Heart left ventricle (tissue), 16 donors: ENCODE data around the gene ACE. TPM values are rescaled to one million over a fixed set of nuclear protein-coding genes. Genes with fewer than 3 reads are reported as not detected.

Experiments
- ATAC-seq, 4 donors: fragments of 200-7000 bp; cut with Tn5 transposase; one replicate each; pipeline ENCODE4 v1.9.1; 2020 to 2022; ENCODE audit warnings: moderate library complexity in 4 of 4, mild to moderate bottlenecking in 3 of 4, moderate number of reproducible peaks in 1 of 4
- DNase-seq, 5 donors: peaks; one replicate each; pipeline ENCODE4 v3.0.0-alpha.2; 2020
- H3K27ac ChIP-seq, 12 donors: fragments of 200-600 bp; sonication (generic) in 4 of 12; one replicate each; pipeline versions ENCODE4 v1.5.0 to v1.8.0; 2016 to 2022; ENCODE audit warnings: mild to moderate bottlenecking in 2 of 12
- H3K27me3 ChIP-seq, 9 donors: fragments of 200-600 bp; sonication (generic) in 2 of 9; one replicate each; pipeline versions ENCODE4 v1.5.1 to v1.8.0; 2016 to 2022; ENCODE audit warnings: mild to moderate bottlenecking in 3 of 9
- H3K36me3 ChIP-seq, 9 donors: fragments of 200-600 bp; sonication (generic) in 2 of 9; one replicate each; pipeline versions ENCODE4 v1.5.0 to v1.8.0; 2018 to 2022; ENCODE audit warnings: mild to moderate bottlenecking in 2 of 9
- H3K4me1 ChIP-seq, 12 donors: fragments of 200-600 bp; sonication (generic) in 4 of 12; one replicate each; pipeline versions ENCODE4 v1.5.0 to v1.8.0; 2016 to 2022; ENCODE audit warnings: mild to moderate bottlenecking in 3 of 12
- H3K4me3 ChIP-seq, 12 donors: fragments of 200-600 bp; sonication (generic) in 4 of 12; one replicate each; pipeline versions ENCODE4 v1.5.0 to v1.8.0; 2017 to 2022; ENCODE audit warnings: mild to moderate bottlenecking in 9 of 12, moderate library complexity in 4 of 12
- H3K9me3 ChIP-seq, 12 donors: fragments of 200-600 bp; sonication (generic) in 4 of 12; one replicate each; pipeline versions ENCODE4 v1.5.0 to v1.8.0; 2016 to 2022; ENCODE audit warnings: mild to moderate bottlenecking in 1 of 12
- CTCF ChIP-seq, 12 donors: fragments of 200-600 bp; sonication (generic) in 4 of 12; IDR thresholded peaks; one replicate each; pipeline versions ENCODE4 v1.5.0 to v1.8.0; 2018 to 2022; ENCODE audit warnings: antibody characterized with exemption in 12 of 12, mild to moderate bottlenecking in 5 of 12
- POLR2A ChIP-seq, 2 donors: fragments of 450-650 bp; IDR thresholded peaks; one replicate each; pipeline ENCODE4 v1.6.1; 2017; ENCODE audit warnings: antibody characterized with exemption in 2 of 2, mild to moderate bottlenecking in 2 of 2, moderate library complexity in 2 of 2
- WGBS, 4 donors: extraction: QIAGEN DNeasy Blood & Tissue Kit in 2 of 4; methylation state at CpG; one replicate each; pipeline versions ENCODE4 v1.1.5 to v1.1.7; 2013 to 2018; 5-methylcytosine and 5-hydroxymethylcytosine counted together
- intact Hi-C, 10 donors: fragments of 100-400 bp; cut with DNase I; formaldehyde crosslinking; loops; one replicate each; pipeline versions ENCODE4 v1.11.1 to v1.14.2; 2022
- polyA plus RNA-seq, 2 donors: library from polyadenylated mRNA; stranded (reverse); fragments of 200-250 nt; gene quantifications; one replicate each; pipeline ENCODE4 v1.2.3, GENCODE V29; 2013
- total RNA-seq, 9 donors: library from RNA; depleted of rRNA in 2 of 9; stranded (reverse); fragments of >200 nt in 2 of 9; fragmentation: NEBNext Ultra II Directional in 3 of 9; extraction: Animal tissue kit (Norgen Biotek cat#: 25700) in 3 of 9; gene quantifications; one replicate each; pipeline versions ENCODE4 v1.1.0 to v1.2.4, GENCODE V29; 2016 to 2023
- donor health status: ischemic (EF 13 %, LVEDD 7.1; RV severe dilation, severe dysfunction).
- donor health status: healthy with polysubstance abuse.
- donor health status: DM: no; HTN: yes; CAD: no.
- donor health status: DM: no; HTN: no; CAD: no.
- donor health status: ischemic (EF 25% LVEDD 6.9; RV normal size, moderate dysfunction).
- donor health status: ischemic (EF 25% LVEDD 5.7; RV mildly dilated, moderate dysfunction).
- donor health status: healthy.
- donor health status: DM: yes; HTN: yes; CAD: no.
- donor health status: ischemic (EF 35%, LVEDD 5.7; RV mildly dilated, moderate dysfunction).
- donor health status: nonischemic (EF 11% LVEDD 7.7; RV severe dilation, severe dysfunction).
- donor health status: DM: yes; HTN: yes; CAD: no.
- donor health status: PGD.
- donor health status: ischemic (EF 29% LVEDD 5.4; RV normal size, mild dysfunction).
- donor health status: nonischemic (EF 23%, LVEDD 6.1; RV moderate dilation, normal function).

Gene ACE
- total and polyA plus RNA-seq, 11 donors, result 1.6 to 42.3 (median 7.6) TPM

GRCh38 chr17:63537001-63537400 lies 60.1 kb downstream of the ACE start:
- Histone ChIP-seq H3K27ac (no peak overlapping the region), H3K4me1 (peaks cover 0 to 9% (median 6%) of the 10 kb centered on the region in 12 donors), H3K9me3 (no peaks in the 10 kb centered on the region), H3K27me3 (peaks cover 6 to 40% (median 23%) of the 10 kb centered on the region in 9 donors), H3K36me3 (no peaks in the 10 kb centered on the region), H3K4me3 (no peak overlapping the region)
- no peak for TF ChIP-seq CTCF (IDR thresholded peaks at IDR 0.05)
- no peak for TF ChIP-seq POLR2A (IDR thresholded peaks at IDR 0.05)
- intact Hi-C loops, result no loop called here
- no peak for DNase-seq
- ATAC-seq, result no peak
- WGBS, 4 donors, result 86 to 90% (median 88%) methylated on average over 4 of the region's 4 CpGs

GRCh38 chr17:63537991-63538692 lies 61.3 kb downstream of the ACE start:
- Histone ChIP-seq H3K27me3 (peaks cover 6 to 40% (median 23%) of the 10 kb centered on the region in 9 donors), H3K4me3 (peak overlapping the region in 7 of 12 donors; percentile 1 to 27 (median 14))
- TF ChIP-seq CTCF (IDR thresholded peaks at IDR 0.05), result no peak
- no peak for TF ChIP-seq POLR2A (IDR thresholded peaks at IDR 0.05)

GRCh38 chr17:63538693-63539595 lies 62.1 kb downstream of the ACE start:
- no peak overlapping the region for H3K27ac ChIP-seq
- peaks cover 0 to 9% (median 6%) of the 10 kb centered on the region in 12 donors for H3K4me1 ChIP-seq
- H3K36me3 ChIP-seq, result no peaks in the 10 kb centered on the region
- ATAC-seq (no peak), DNase-seq (no peak)
- intact Hi-C loops, result no loop called here
- WGBS, 4 donors, result 67 to 74% (median 70%) methylated on average over 8 to 9 of the region's 9 CpGs
- no peak for TF ChIP-seq CTCF (IDR thresholded peaks at IDR 0.05)
- TF ChIP-seq POLR2A (IDR thresholded peaks at IDR 0.05), result no peak
- no peak overlapping the region for H3K4me3 ChIP-seq
- peaks cover 6 to 40% (median 23%) of the 10 kb centered on the region in 9 donors for H3K27me3 ChIP-seq
- H3K9me3 ChIP-seq, result no peaks in the 10 kb centered on the region

More at GRCh38 chr17:63537991-63538692, 61.3 kb downstream of the ACE start:
- H3K9me3 ChIP-seq, result no peaks in the 10 kb centered on the region
- no peak for DNase-seq
- no peaks in the 10 kb centered on the region for H3K36me3 ChIP-seq
- intact Hi-C loops, result no loop called here
- H3K27ac ChIP-seq, result no peak overlapping the region
- peaks cover 0 to 9% (median 6%) of the 10 kb centered on the region in 12 donors for H3K4me1 ChIP-seq
- ATAC-seq, result peak in 1 of 4 donors; percentile 22
- 5 to 8% (median 6%) methylated on average over 46 to 62 of the region's 62 CpGs for WGBS, 4 donors

- TF ChIP-seq CTCF (IDR thresholded peaks at IDR 0.05) (no peak), POLR2A (IDR thresholded peaks at IDR 0.05) (no peak)
- DNase-seq (no peak), ATAC-seq (no peak)
- Histone ChIP-seq H3K36me3 (no peaks in the 10 kb centered on the region), H3K27me3 (peaks cover 6 to 40% (median 23%) of the 10 kb centered on the region in 9 donors), H3K4me3 (no peak overlapping the region), H3K4me1 (peaks cover 0 to 9% (median 6%) of the 10 kb centered on the region in 12 donors), H3K27ac (no peak overlapping the region), H3K9me3 (no peaks in the 10 kb centered on the region)
- intact Hi-C loops, result loop anchor here in 1 of 10 donors (10.0 kb wide), 1 partner anchor 96 kb away; the partner anchor contains the start of gene CYB561
- 54 to 67% (median 63%) methylated on average over 4 of the region's 4 CpGs for WGBS, 4 donors
Observed at GRCh38 chr17:63540590-63540989, 63.7 kb downstream of the ACE start.
